HG03060 (cell line): ENCODE results near the gene DDT.
A peak's percentile ranks its signal among the peaks of the same experiment; 100 is the strongest.
"Not testable (repeated sequence)": the region's sequence is repeated elsewhere in the genome, so short reads cannot be mapped to it uniquely, and the experiment has no call there.

ENCODE experiments used
- ATAC-seq: cut with Tn5 transposase; IDR thresholded peaks from one replicate; pipeline ENCODE4 v1.9.1; 2021; ENCODE audit warnings: low read depth, moderate number of reproducible peaks; ENCODE audit not compliant: unreplicated experiment

Gene DDT

DNA sequence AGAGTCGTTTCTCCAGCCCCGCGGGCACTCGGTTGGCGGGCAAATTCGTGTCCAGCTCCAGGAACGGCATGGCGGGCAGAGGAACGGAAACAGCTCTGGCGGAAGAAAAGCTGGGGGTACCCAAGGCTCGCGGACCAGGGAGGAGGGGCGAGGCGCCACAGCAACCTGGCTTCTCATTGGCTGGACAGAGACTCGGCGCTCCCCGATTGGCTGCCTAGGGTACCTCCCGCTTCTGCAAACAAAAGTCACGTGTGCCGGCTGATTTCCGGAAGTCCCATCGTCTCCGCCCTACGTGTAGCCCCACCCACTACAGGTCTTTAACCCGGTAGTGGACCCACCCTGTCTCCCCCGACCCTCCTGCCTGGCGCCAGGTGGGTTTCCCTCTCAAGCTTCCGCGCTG, at the start of gene DDT:
DDT (minus strand) TSS at position 97 of the 400 bp plus-strand sequence; CDS start at position 70, 27 bp downstream.
- ATAC-seq = peak; percentile 76

DNA sequence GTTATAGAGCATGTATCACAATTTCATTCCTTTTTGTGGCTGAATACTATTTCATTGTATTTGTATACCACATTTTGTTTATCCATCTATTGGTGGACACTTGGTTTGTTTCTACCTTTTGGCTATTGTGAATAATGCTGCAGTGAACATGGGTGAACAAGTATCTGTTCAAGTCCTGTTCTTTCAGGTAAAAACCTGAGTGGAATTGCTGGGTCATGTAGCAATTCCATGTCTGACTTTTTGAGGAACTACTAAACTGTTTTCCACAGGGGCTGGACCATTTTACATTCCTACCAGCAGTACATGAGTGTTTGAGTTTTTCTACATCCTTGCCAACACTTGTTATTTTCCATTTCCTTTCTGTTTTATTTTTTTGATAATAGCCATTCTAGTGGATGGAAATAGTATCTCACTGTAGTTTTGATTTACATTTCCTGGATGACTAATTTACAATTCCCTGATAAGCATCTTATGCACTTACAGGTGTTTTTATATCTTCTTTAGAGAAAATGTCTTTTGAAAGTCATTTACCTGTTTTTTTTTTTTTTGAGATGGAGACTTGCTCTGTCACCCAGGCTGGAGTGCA, 49.1 kb upstream of the DDT start:
- ATAC-seq = no peak

DNA sequence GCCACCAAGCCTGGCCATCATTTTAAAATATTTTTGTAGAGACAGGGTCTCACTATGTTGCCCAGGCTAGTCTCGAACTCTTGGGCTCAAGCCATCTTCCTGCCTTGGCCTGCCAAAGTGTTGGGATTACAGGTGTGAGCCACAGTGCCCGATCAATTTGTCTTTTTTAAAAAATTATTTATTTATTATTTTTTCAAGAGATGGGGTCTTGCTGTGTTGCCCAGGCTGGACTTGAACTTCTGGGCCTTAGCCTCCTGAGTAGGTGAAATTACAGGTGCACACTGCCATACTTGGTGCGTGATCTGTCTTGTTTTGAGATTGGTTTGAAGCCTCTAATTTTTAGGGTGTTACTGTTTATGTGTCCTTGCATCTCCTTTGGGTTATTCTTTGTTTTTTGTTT, 47.1 kb upstream of the DDT start:
- no peak for ATAC-seq

DNA sequence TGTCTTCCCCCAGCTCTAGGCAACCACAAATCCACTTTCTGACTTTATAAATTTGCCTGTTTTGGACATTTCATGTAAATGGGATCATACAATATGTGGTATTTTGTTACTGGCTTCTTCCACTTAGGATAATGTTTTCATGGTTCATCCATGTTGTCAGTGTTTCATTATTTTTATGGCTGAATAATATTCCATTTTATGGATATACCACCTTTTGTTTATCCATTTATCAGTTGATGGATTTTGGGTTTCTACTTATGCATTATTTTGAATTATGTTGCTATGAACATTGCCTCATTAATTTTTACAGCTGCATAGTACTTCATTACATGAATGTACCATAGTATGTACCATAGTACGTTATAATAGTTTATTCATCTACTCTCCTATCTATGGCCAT, 41.9 kb upstream of the DDT start:
- ATAC-seq = no peak

DNA sequence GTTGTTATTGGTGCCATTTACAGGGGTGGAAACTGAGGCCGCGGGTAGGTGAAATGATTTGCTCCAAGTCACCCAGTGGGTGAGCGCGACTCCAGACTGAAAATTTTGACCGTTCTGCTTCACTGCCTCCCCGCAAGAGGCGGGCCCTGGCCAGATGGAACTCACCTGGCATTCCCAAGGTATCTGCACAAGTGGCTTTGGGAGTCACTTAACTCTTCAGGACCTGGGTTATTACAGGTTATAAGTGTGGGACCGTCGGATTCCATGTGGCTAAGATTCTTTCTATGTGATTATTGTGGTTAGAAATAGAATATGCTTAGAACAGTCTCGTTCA, 37.5 kb upstream of the DDT start:
- ATAC-seq = no peak

DNA sequence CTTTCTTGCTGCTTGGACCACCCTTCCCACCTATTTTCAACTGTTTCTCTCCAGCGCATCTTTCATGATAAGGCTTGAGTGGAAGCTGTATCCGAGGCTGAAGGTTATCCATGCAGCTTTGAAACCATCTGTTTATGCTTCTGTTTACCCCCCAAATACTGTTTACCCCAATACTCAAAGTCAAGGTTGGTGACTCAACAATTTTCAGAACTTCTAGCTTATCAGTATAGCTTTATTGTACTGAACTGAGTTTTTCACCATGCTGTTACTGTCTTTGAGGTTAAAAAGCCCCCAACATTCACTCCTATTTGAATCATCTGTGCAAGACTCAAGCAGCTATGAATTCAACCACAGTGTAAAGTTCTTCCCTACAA, 35.8 kb upstream of the DDT start:
- no peak for ATAC-seq

DNA sequence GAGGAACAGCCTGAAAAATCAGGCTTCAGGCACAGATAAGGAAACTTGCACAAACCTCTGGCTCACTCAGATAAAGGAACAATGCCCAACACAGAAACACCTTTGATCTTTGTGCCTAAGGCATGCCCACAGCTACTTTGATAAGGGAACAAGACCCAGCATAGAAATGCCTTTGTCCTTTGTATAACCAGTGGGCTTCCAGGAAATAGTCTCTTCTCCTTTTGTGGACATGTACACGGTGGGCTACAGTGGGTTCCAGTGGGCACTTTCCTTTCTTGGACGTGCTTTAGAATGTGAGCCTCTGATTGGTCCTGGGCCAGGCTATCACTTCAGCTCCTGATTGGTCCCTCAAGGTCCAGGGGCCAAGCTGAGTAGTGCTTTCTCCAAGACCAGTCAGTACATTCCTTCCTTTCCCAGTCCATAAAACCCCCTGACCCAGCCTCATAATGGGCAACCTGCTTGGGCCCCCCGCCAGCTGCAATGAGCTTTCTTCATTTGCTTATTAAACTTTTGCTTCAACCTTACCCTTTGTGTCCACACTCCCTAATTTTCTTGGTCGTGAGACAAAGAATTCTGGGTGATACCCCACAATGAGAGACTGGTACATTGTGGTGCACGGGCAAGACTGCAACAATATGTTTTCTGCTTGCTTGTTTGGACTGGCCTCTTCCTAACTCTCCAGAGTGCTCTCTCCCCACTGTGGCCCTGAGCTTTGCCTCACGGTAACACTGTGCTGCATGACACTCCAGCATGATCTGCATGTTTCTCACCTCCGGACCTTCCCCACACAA, 35.2 kb upstream of the DDT start:
- ATAC-seq = no peak

DNA sequence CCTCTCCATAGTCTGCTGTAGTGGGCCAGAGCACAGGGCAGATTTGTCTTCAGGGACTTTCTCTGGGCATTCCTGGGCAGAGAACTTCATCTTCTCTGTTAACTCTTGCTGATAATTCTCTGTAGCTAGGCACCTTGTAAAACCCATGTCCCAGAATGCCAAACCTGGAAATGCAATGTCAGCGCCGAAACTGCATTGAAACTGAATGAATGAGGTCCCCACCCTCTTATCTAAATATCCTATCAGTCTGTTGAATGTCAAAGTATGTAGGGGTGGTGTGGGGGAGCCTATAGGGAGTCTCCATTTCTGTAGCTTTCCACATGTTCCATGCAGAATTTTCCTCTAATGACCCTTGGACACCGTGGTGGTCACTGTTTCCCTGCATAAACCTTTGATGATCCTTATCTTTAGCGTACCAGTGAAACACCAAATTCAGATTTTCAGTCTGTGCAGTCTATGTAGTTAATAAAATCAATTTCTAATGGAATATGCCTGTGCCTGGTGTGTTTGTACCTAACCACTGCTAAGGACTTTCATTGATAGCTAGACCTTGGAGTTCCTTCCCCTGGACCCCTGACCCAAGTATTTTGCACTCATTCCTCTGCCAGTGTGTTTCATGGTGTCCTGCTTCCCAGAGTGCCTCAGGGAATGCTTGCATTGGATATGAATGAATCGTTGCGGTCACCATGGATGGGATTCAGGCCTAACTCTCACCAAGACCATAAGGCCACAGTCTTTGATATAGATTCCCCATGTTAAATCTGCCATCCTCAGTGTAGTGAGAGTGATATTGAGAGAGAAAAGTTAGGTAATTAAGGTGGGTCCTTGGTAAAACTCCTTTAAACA, 34.4 kb upstream of the DDT start:
- ATAC-seq = no peak

DNA sequence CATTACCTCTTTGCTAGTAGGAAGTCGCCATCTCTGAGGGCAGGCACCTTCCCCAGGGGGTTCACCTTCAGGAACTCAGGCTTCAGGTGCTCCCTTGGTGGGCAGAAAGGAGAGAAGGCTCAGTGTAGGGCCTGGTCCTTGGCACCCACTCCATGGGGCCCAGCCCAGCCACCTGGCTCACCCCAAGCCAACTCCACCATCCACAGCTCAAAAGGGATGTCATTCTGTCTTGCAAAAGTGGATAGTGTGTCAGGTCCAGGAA, 33.7 kb upstream of the DDT start:
- ATAC-seq = no peak

DNA sequence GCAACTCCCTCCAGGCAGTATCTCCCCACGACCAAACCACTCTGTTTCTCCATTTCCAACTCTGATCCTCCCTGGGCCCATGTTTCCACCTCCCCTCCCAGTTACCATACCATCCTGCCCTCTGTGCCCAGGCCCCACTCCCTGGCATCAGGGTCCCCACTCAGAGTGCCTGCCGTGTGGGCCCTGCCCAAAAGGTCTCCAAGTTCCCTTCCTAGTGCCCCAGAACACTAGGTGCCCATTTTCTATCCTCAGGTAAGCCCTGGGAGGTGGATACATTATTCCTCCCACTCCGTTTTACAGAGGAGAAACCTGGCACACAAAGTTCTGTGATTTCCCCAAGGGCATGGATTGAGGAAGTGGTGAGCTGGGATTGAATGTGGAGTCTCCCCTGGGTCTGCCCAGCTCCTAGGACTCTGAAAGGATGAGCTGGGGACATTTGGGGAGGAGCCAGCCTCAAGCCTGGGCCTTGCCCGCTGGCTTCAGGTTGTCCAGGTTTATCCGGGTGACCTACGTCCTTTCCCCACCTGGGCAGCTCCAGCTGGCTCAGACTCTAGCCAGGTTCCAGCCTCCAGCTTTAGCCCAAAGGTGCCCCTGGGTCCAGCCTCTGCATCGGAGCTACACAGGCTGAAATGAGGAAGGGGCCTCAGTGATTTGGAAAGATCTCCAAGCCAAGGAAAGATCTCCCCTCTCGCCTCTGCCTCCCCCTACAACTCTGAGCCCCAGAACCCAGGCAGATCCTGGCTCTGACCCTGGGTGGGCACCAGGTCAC, 33.2 kb upstream of the DDT start:
- ATAC-seq = no peak

DNA sequence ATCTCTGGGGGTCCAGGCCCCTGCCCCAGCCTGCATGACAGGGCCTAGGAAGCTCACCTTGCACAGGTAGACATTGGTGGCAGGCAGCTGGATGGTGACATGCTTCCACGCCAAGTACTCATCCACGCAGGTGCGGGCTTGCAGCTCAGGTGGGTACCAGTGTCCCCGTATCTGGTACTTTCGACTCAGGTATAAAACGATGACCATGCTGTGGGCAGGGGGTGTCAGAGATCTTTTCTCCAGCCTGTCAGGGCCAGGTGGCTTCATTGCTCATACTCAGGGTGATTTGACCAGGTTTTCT, 32.6 kb upstream of the DDT start:
- no peak for ATAC-seq

DNA sequence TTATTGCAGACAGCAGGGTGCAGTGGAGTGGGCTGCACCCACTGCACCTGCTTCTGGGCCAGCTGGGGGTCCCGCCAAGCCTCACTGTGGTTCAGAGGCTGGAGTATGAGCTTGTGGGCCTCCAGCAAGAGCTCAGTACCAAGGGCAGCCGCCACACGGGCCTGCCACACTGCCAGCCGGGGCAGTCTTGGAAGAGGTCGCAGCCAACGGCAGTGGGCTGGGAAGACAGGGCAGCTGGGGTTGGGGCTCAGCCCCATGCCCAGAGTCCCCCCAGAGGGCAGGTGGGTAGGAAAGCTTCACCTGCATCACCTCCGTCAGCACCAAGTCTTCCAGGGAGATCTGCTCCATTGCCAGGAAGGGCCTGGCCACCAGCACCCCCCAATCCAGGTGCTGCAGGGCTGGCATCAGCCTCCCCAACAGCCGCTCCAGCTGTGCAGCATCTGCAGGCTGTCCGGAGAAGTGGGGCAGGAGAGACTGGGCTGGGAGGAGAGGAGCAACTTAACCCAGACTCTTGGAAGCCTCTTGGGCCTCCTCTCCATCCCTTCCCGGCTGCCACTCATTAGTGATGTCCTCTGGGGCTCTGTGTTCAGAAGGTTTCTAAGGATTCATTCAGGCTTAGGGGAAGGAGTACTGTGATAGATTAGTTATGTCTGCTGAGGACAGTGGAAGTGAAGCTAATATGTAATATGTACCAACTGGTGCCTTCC, 32.1 kb upstream of the DDT start:
- ATAC-seq = no peak

DNA sequence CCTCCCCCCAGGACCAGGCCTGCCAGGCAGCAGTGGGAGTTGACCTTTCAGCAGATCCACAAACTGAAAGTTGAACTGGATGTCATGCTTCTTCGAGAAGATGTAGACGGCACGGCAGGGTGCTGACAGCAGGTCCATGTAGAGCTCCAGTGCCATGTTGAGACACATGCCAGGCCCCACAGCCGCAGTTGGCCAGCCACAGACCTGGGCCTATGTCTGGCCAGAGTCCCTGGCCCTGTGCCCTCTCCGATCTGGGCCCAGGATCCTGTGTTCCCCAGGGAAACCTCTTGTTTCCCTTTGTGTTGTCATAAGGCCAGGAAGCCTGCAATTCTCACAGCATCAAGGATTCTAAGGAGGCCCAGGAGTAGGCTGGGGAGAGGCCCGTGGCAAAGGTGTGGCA, 31.0 kb upstream of the DDT start, which contains the start of gene GSTT4:
GSTT4 (minus strand) TSS at position 253 of the 400 bp plus-strand sequence; CDS start at position 156, 97 bp downstream.
- no peak for ATAC-seq

DNA sequence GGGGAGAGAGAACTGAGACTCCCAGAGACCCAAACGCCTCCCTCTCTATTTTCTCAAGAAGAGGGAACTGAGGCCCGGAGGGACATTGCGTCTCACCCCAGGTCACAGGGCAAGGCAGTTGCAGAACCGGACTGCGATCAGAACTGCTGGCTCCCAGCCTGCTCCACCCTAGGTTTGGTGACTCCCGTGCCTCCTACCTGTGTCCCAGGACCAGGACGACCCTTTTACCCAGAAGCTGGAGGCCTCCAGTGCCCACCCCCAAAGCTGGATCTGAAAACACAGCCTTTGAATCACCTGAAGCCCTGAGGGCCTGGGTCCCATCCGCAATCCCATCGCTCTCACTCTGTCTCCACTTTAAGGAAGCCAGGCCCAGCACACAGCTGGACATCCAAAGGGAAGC, 29.6 kb upstream of the DDT start:
- no peak for ATAC-seq

DNA sequence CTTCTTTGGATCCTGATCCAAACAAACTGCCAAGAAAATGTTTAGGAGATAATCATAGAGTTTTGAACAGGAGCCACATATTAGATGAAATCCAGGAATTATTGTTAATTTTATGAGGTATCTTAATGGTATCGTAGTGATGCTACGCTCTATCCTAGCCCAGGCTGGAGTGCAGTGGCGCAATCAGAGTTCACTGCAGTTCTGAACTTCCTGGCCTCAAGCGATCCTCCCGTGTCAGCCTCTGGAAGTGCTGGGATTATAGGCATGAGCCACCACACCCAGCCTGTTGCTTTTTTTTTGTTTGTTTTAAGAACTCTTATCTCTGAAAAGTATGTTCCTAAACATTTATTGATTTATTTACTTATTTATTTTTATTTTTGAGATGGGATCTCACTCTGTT, 28.6 kb upstream of the DDT start:
- no peak for ATAC-seq

DNA sequence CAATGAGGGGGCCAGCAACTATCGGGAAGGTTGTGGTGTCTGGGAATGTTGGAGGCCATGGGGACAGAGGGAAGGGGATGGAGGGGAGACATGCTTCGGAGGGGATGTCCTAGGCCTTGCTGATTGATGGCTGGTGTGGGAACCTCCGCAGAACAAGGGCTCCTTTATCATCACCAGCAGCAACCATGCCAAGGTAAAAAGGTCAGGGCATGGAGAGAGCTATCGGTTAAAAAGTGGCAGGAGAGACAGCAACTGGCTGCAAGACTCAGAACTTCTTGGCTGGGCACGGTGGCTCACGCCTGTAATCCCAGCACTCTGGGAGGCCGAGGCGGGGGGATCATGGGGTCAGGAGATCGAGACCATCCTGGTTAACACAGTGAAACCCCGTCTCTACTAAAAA, 28.0 kb upstream of the DDT start:
- ATAC-seq = no peak

DNA sequence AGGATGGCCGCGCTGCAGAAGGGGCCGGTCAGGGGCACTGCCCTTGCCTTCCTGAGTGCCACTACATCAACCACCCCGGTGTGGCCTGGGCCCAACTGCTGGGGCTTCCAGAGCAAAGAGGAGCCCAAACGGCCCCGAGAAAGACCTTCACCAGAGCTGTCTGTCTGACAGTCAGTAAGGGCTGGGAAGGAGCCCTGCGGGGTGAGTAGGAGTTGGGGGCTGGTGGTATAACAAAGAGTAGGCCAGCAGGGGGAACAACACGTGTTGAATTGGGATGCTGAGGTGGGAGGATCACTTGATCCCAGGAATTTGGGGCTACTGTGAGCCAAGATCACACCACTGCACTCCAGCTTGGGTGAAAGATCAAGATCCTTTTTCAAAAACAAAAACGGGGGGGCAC, 27.1 kb upstream of the DDT start:
- no peak for ATAC-seq

DNA sequence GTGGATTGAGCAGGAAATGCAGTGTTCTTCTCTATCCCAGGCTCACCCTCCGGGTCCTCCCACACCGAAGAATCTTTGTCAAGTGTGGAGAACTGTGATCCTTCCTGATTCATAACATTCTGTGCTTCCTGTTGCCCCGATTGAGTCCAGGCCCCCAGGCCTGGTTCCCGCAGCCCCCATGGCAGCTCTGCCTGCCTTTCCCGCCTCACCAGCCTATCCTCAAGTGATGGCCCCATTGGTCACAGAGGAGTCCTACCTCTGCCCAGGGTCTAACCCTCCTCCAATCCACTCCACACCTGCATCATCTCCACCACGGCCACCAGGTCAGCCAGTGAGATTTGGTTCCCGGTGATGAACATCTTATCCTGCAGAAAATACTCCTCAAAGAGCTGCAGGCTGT, 25.5 kb upstream of the DDT start:
- not testable (repeated sequence) for ATAC-seq

DNA sequence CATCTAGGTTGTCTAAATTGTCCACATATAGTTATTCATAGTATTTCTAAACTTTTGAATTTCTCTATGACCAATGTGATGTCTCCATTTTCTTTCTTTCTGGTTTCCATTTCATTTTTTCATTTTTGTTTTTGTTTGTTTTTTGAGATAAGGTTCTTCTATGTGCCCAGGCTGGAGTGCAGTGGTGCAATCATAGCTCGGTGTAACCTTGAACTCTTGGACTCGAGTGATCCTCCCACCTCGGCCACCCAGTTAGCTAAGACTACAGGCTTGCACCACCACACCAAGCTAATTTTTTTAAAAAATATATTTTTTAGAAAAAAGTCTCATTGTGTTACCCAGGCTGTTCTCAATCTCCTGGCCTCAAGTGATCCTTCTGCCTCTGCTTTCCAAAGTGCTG, 22.9 kb upstream of the DDT start:
- ATAC-seq = no peak

DNA sequence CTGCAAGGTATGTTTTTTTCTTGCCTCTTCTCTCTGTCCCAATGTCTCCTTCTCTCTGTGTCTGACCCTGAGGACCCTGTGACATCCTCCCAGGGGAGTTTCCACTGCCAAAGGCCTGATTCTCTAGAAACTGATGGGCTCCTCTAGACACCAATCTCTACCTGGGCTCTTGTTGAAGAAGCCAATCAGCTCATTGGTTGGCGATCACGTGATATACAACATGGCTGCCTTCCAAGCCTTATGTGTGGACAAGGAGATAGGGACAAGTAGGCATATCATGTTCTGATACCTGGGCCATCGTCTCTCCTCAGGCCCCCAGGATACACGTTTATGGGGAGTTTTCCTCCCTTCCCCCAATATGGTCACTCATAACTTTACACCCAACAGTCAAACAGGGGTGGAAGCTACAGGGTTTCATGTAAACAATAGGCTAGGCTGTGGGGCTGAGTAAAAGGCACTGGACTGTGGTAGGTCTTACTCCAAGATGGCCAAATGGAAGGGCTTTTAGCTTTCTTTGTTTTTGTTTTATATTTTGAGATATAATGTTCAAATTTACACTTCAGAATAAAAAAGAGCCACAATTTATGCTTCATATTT, 19.4 kb upstream of the DDT start:
- not testable (repeated sequence) for ATAC-seq
